ENCODE data around the gene CEP95.
A peak's percentile ranks its signal among the peaks of the same experiment; 100 is the strongest.
"Not testable (repeated sequence)": the region's sequence is repeated elsewhere in the genome, so short reads cannot be mapped to it uniquely, and the experiment has no call there.

The CEP95 gene

DNA sequence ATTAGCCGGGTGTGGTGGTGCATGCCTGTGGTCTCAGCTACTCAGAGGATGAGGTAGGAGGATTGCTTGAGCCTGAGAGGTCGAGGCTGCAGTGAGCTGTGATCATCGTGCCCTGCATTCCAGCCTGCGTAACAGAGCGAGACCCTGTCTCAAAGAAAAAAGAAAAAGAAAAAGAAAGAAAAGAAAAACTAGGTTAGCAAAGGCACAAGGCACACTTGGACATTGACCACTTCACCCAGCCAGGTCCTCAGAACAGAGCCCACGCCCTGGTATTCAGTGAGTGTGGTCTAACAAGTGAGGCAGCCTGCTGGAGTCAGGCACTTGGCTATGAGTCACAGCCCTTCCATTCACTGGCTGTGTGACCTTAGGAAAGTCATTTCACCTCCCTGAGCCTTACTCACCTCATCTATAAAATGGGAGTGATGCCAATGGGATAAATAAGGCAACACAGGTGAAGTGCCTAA is 47.5 kb upstream of the CEP95 start:
- no peak overlapping the region for H2BK15ac ChIP-seq (ENCODE audit: low read depth, poor library complexity, severe bottlenecking)
- no peak overlapping the region for H4K91ac ChIP-seq (ENCODE audit: low read length)
- no peak overlapping the region for H2BK12ac ChIP-seq (ENCODE audit: low read length in 2 of 2)
- H2AFZ ChIP-seq (ENCODE audit: low read depth, low read length) = no peak overlapping the region
- no peak overlapping the region for H3K4me2 ChIP-seq (ENCODE audit: low read length, poor library complexity, severe bottlenecking)
- H3K27ac ChIP-seq (ENCODE audit: low read length, poor library complexity, severe bottlenecking) = peak overlapping the region; percentile 50
- H2BK120ac ChIP-seq (ENCODE audit: low read depth, low read length) = no peak overlapping the region
- H3K14ac ChIP-seq (ENCODE audit: low read length in 2 of 2) = no peak overlapping the region
- WGBS = 61% methylated on average over 6 of the region's 6 CpGs
- peaks cover 17% of the 10 kb centered on the region for H3K4me1 ChIP-seq (ENCODE audit: control insufficient read depth, insufficient read depth, low read depth, low read length)
- H3K27me3 ChIP-seq (ENCODE audit: control insufficient read depth in 1 of 2, insufficient read depth in 1 of 2, low read length in 2 of 2) = no peaks in the 10 kb centered on the region
- H2BK5ac ChIP-seq (ENCODE audit: low read depth, low read length, poor library complexity, severe bottlenecking) = peak overlapping the region; percentile 40
- H3K23ac ChIP-seq (ENCODE audit: low read length in 2 of 2) = no peak overlapping the region
- no peak overlapping the region for H3K4ac ChIP-seq (ENCODE audit: low read depth in 1 of 2, low read length in 2 of 2)
- no peak overlapping the region for H3K18ac ChIP-seq (ENCODE audit: low read depth in 1 of 2, low read length in 2 of 2)
- DNase-seq = peak; percentile 69
- H3K9me3 ChIP-seq (ENCODE audit: control insufficient read depth, low read length) = no peaks in the 10 kb centered on the region
- H3K4me3 ChIP-seq (ENCODE audit: insufficient read depth in 1 of 2, low read depth in 1 of 2, low read length in 2 of 2) = no peak overlapping the region
- no peak overlapping the region for H4K8ac ChIP-seq (ENCODE audit: low read length)
- peak overlapping the region; percentile 45 for H3K9ac ChIP-seq (ENCODE audit: low read length)
- H2AK5ac ChIP-seq (ENCODE audit: low read length, severe bottlenecking) = peak overlapping the region; percentile 57
- peaks cover 0 to 62% of the 10 kb centered on the region in 2 experiments for H3K36me3 ChIP-seq (ENCODE audit: control insufficient read depth in 1 of 2, insufficient read depth in 2 of 2, low read depth in 1 of 2, low read length in 2 of 2)
- no peaks in the 10 kb centered on the region for H3K79me1 ChIP-seq (replicated peaks; ENCODE audit: low read length, poor library complexity, severe bottlenecking)

GRCh38 chr17:64459818-64460217 is 47.0 kb upstream of the CEP95 start:
- not testable (repeated sequence) for H3K23ac ChIP-seq (ENCODE audit: low read length in 2 of 2); H2BK5ac ChIP-seq (ENCODE audit: low read depth, low read length, poor library complexity, severe bottlenecking); H3K27me3 ChIP-seq (ENCODE audit: control insufficient read depth in 1 of 2, insufficient read depth in 1 of 2, low read length in 2 of 2); H2BK15ac ChIP-seq (ENCODE audit: low read depth, poor library complexity, severe bottlenecking); H3K18ac ChIP-seq (ENCODE audit: low read depth in 1 of 2, low read length in 2 of 2); H4K8ac ChIP-seq (ENCODE audit: low read length); H3K4me2 ChIP-seq (ENCODE audit: low read length, poor library complexity, severe bottlenecking); H4K91ac ChIP-seq (ENCODE audit: low read length); H3K4ac ChIP-seq (ENCODE audit: low read depth in 1 of 2, low read length in 2 of 2); H2BK12ac ChIP-seq (ENCODE audit: low read length in 2 of 2); H2BK120ac ChIP-seq (ENCODE audit: low read depth, low read length); DNase-seq; H2AFZ ChIP-seq (ENCODE audit: low read depth, low read length); H3K4me3 ChIP-seq (ENCODE audit: insufficient read depth in 1 of 2, low read depth in 1 of 2, low read length in 2 of 2); H3K79me1 ChIP-seq (replicated peaks; ENCODE audit: low read length, poor library complexity, severe bottlenecking); H3K14ac ChIP-seq (ENCODE audit: low read length in 2 of 2); H3K9me3 ChIP-seq (ENCODE audit: control insufficient read depth, low read length)
- peak overlapping the region; percentile 45 for H3K9ac ChIP-seq (ENCODE audit: low read length)
- H3K36me3 ChIP-seq (ENCODE audit: control insufficient read depth in 1 of 2, insufficient read depth in 2 of 2, low read depth in 1 of 2, low read length in 2 of 2) = peaks cover 0 to 57% of the 10 kb centered on the region in 2 experiments
- H2AK5ac ChIP-seq (ENCODE audit: low read length, severe bottlenecking) = peak overlapping the region; percentile 57
- H3K4me1 ChIP-seq (ENCODE audit: control insufficient read depth, insufficient read depth, low read depth, low read length) = peaks cover 17% of the 10 kb centered on the region
- H3K27ac ChIP-seq (ENCODE audit: low read length, poor library complexity, severe bottlenecking) = peak overlapping the region; percentile 50
- WGBS = 99% methylated on average over 6 of the region's 7 CpGs

DNA sequence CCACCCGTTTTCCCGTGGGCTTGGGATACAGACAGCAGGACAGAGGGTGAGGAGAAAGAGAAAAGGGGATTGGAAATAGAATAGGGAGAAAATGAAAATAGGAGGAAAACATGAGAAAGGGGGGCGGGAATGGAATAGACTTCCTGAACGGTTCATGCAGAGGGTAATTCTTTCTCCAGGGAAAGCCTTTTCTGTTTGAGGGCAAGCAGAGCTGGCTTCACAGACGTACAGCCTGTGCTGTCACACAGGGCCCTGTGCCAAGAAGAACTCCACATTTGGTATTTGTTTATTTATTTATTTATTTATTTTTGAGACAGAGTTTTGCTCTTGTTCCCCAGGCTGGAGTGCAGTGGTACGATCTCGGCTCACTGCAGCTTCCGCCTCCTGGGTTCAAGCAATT is 45.8 kb upstream of the CEP95 start:
- Histone ChIP-seq H3K23ac (ENCODE audit: low read length in 2 of 2) (no peak overlapping the region), H3K4ac (ENCODE audit: low read depth in 1 of 2, low read length in 2 of 2) (no peak overlapping the region), H3K4me1 (ENCODE audit: control insufficient read depth, insufficient read depth, low read depth, low read length) (peaks cover 17% of the 10 kb centered on the region), H3K4me3 (ENCODE audit: insufficient read depth in 1 of 2, low read depth in 1 of 2, low read length in 2 of 2) (no peak overlapping the region), H2BK120ac (ENCODE audit: low read depth, low read length) (no peak overlapping the region), H3K9me3 (ENCODE audit: control insufficient read depth, low read length) (no peaks in the 10 kb centered on the region), H2BK12ac (ENCODE audit: low read length in 2 of 2) (no peak overlapping the region), H3K79me1 (replicated peaks; ENCODE audit: low read length, poor library complexity, severe bottlenecking) (no peaks in the 10 kb centered on the region), H3K4me2 (ENCODE audit: low read length, poor library complexity, severe bottlenecking) (no peak overlapping the region), H2AK5ac (ENCODE audit: low read length, severe bottlenecking) (no peak overlapping the region), H3K27me3 (ENCODE audit: control insufficient read depth in 1 of 2, insufficient read depth in 1 of 2, low read length in 2 of 2) (peaks cover 0 to 5% of the 10 kb centered on the region in 2 experiments), H3K9ac (ENCODE audit: low read length) (no peak overlapping the region), H4K91ac (ENCODE audit: low read length) (no peak overlapping the region), H2BK5ac (ENCODE audit: low read depth, low read length, poor library complexity, severe bottlenecking) (no peak overlapping the region), H2AFZ (ENCODE audit: low read depth, low read length) (no peak overlapping the region), H3K14ac (ENCODE audit: low read length in 2 of 2) (no peak overlapping the region), H3K18ac (ENCODE audit: low read depth in 1 of 2, low read length in 2 of 2) (no peak overlapping the region), H3K27ac (ENCODE audit: low read length, poor library complexity, severe bottlenecking) (no peak overlapping the region), H2BK15ac (ENCODE audit: low read depth, poor library complexity, severe bottlenecking) (no peak overlapping the region), H4K8ac (ENCODE audit: low read length) (no peak overlapping the region), H3K36me3 (ENCODE audit: control insufficient read depth in 1 of 2, insufficient read depth in 2 of 2, low read depth in 1 of 2, low read length in 2 of 2) (peaks cover 0 to 61% of the 10 kb centered on the region in 2 experiments)
- WGBS = 94% methylated on average over 7 of the region's 8 CpGs
- DNase-seq = no peak

DNA sequence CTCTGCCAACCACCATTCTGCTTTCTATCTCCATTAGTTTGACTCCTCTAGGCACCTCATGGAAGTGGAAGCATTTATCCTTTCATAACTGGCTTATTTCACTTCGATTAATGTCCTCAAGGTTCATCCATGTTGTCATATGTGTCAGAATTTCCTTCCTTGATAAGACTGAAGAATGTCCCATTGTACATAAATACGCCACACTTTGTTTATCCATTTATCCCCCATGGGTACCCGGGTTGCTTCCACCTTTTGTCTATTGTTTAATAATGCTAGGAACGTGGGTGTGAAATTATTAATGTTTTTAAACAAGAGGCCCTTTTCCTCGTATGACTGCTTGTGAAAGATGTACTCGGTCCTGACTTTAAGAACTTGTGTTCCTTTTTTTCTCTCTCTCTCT is 45.0 kb upstream of the CEP95 start:
- Histone ChIP-seq H3K36me3 (ENCODE audit: control insufficient read depth in 1 of 2, insufficient read depth in 2 of 2, low read depth in 1 of 2, low read length in 2 of 2) (peaks cover 0 to 67% of the 10 kb centered on the region in 2 experiments), H2BK5ac (ENCODE audit: low read depth, low read length, poor library complexity, severe bottlenecking) (no peak overlapping the region), H3K9me3 (ENCODE audit: control insufficient read depth, low read length) (no peaks in the 10 kb centered on the region), H3K79me1 (replicated peaks; ENCODE audit: low read length, poor library complexity, severe bottlenecking) (no peaks in the 10 kb centered on the region), H2BK120ac (ENCODE audit: low read depth, low read length) (no peak overlapping the region), H2BK12ac (ENCODE audit: low read length in 2 of 2) (no peak overlapping the region), H3K4me2 (ENCODE audit: low read length, poor library complexity, severe bottlenecking) (no peak overlapping the region), H4K91ac (ENCODE audit: low read length) (no peak overlapping the region), H3K18ac (ENCODE audit: low read depth in 1 of 2, low read length in 2 of 2) (no peak overlapping the region), H4K8ac (ENCODE audit: low read length) (no peak overlapping the region), H2BK15ac (ENCODE audit: low read depth, poor library complexity, severe bottlenecking) (no peak overlapping the region), H3K9ac (ENCODE audit: low read length) (no peak overlapping the region), H2AFZ (ENCODE audit: low read depth, low read length) (no peak overlapping the region), H2AK5ac (ENCODE audit: low read length, severe bottlenecking) (no peak overlapping the region), H3K27me3 (ENCODE audit: control insufficient read depth in 1 of 2, insufficient read depth in 1 of 2, low read length in 2 of 2) (peaks cover 0 to 5% of the 10 kb centered on the region in 2 experiments), H3K4me3 (ENCODE audit: insufficient read depth in 1 of 2, low read depth in 1 of 2, low read length in 2 of 2) (no peak overlapping the region), H3K23ac (ENCODE audit: low read length in 2 of 2) (no peak overlapping the region), H3K4me1 (ENCODE audit: control insufficient read depth, insufficient read depth, low read depth, low read length) (peaks cover 17% of the 10 kb centered on the region), H3K14ac (ENCODE audit: low read length in 2 of 2) (no peak overlapping the region), H3K4ac (ENCODE audit: low read depth in 1 of 2, low read length in 2 of 2) (no peak overlapping the region), H3K27ac (ENCODE audit: low read length, poor library complexity, severe bottlenecking) (no peak overlapping the region)
- DNase-seq = no peak
- WGBS = 93% methylated on average over 3 of the region's 6 CpGs

Data from mesenchymal stem cell (in vitro differentiated cells and primary cell).